Measurements from ENCODE around the gene SLC39A1.

- TF ChIP-seq ZNF274 (IDR thresholded peaks at IDR 0.05; ENCODE audit: low read depth, low read length) (no peak), YY1 (IDR thresholded peaks at IDR 0.05; ENCODE audit: insufficient read depth, insufficient read length) (no peak), SUZ12 (IDR thresholded peaks at IDR 0.05; ENCODE audit: extremely low read depth, insufficient read depth, insufficient read length) (no peak)
Measured at GRCh38 chr1:153985341-153985912, 22.1 kb upstream of the SLC39A1 start.

Data from NT2/D1 (cell line).